OCI-LY1 (cell line): Measurements from ENCODE around the gene RPH3AL.

ENCODE experiments used
- CTCF ChIP-seq: fragments of 200-600 bp; sonication (generic), shearing (Covaris generic); IDR thresholded peaks from 2 replicates; pipeline ENCODE4 v1.5.1; 2017; ENCODE audit warnings: mild to moderate bottlenecking, antibody characterized with exemption, low read length, moderate library complexity, mixed read lengths
- EZH2 ChIP-seq: fragments of 200-600 bp; sonication (generic), shearing (Covaris generic); IDR thresholded peaks from 2 replicates; pipeline ENCODE4 v1.8.0; 2017; ENCODE audit warnings: borderline replicate concordance, mixed run types, mild to moderate bottlenecking, antibody characterized with exemption, low read length, moderate library complexity, mixed read lengths

GRCh38 chr17:313231-313630 is 39.4 kb downstream of the RPH3AL start:
- TF ChIP-seq CTCF: no peak
- no peak for TF ChIP-seq EZH2
